Activated CD8-positive, alpha-beta memory T cell treated with anti-CD3 and anti-CD28 coated beads, Interleukin-2, amount 50 U/mL, for 1 hour (primary cell): ENCODE measurements around the gene THBS2.
"Not testable (repeated sequence)": the region's sequence is repeated elsewhere in the genome, so short reads cannot be mapped to it uniquely, and the experiment has no call there.

Experiments used
- DNase-seq: peaks from one replicate; pipeline ENCODE4 v3.0.0-alpha.2; 2020; ENCODE audit errors: extremely low read depth

The THBS2 gene

GRCh38 chr6:169184419-169184818 is 69.2 kb downstream of the THBS2 start:
- DNase-seq = no peak

- no peak for DNase-seq
Measured at GRCh38 chr6:169183233-169183632, 70.4 kb downstream of the THBS2 start.

- not testable (repeated sequence) for DNase-seq
Measured at GRCh38 chr6:169179831-169180230, 73.8 kb downstream of the THBS2 start.

- no peak for DNase-seq
Measured at GRCh38 chr6:169177516-169178166, 76.0 kb downstream of the THBS2 start.

- DNase-seq = no peak
Measured at GRCh38 chr6:169176361-169176991, 77.2 kb downstream of the THBS2 start.

- DNase-seq = no peak
Measured at GRCh38 chr6:169175360-169175887, 78.2 kb downstream of the THBS2 start.

- no peak for DNase-seq
Measured at GRCh38 chr6:169174516-169175359, 78.9 kb downstream of the THBS2 start.

- no peak for DNase-seq
Measured at GRCh38 chr6:169173532-169174268, 79.9 kb downstream of the THBS2 start.

GRCh38 chr6:169172946-169173345 is 80.7 kb downstream of the THBS2 start:
- no peak for DNase-seq

GRCh38 chr6:169172456-169172855 is 81.2 kb downstream of the THBS2 start:
- no peak for DNase-seq

- no peak for DNase-seq
Measured at GRCh38 chr6:169171951-169172350, 81.7 kb downstream of the THBS2 start.

- DNase-seq = no peak
Measured at GRCh38 chr6:169171016-169171415, 82.6 kb downstream of the THBS2 start.

GRCh38 chr6:169170583-169170955 is 83.1 kb downstream of the THBS2 start:
- no peak for DNase-seq

GRCh38 chr6:169169941-169170582 is 83.6 kb downstream of the THBS2 start:
- DNase-seq = no peak

GRCh38 chr6:169169375-169169774 is 84.3 kb downstream of the THBS2 start:
- no peak for DNase-seq

- DNase-seq = no peak
Measured at GRCh38 chr6:169168706-169169105, 84.9 kb downstream of the THBS2 start.

GRCh38 chr6:169168302-169168630 is 85.4 kb downstream of the THBS2 start:
- DNase-seq = no peak

GRCh38 chr6:169167581-169168301 is 85.9 kb downstream of the THBS2 start:
- no peak for DNase-seq

GRCh38 chr6:169166896-169167580 is 86.6 kb downstream of the THBS2 start:
- DNase-seq = no peak
